PC-9 (cell line): ENCODE measurements around the gene PPP1R16B.

Experiments
- CTCF ChIP-seq: fragments of 200-600 bp; sonication (generic); conservative IDR thresholded peaks from 2 replicates; pipeline ENCODE4 v1.6.1; 2017; ENCODE audit warnings: mixed run types, antibody characterized with exemption, mild to moderate bottlenecking, moderate library complexity
- EZH2 ChIP-seq: fragments of 200-600 bp; sonication (generic); IDR thresholded peaks from 2 replicates; pipeline ENCODE4 v1.8.0; 2017; ENCODE audit warnings: antibody characterized with exemption, low read depth

GRCh38 chr20:38931984-38932383 is 126.5 kb downstream of the PPP1R16B start:
- TF ChIP-seq CTCF (no peak), EZH2 (no peak)
